H9 (cell line): Measurements from ENCODE around the gene RARS1. TPM values are rescaled to one million over a fixed set of nuclear protein-coding genes. Genes with fewer than 3 reads are reported as not detected.

Source experiments
- DNase-seq: peaks from one replicate; pipeline ENCODE4 v3.0.0-alpha.2; 2017
- H2AFZ ChIP-seq: one replicate; pipeline ENCODE4 v1.6.1; 2013; ENCODE audit warnings: mild to moderate bottlenecking, low read length, control low read depth, moderate library complexity
- H2AK5ac ChIP-seq: 2 replicates; pipeline ENCODE4 v1.6.1; 2013; ENCODE audit warnings: low read length, control low read depth, mixed read lengths; ENCODE audit not compliant: insufficient read length
- H2BK120ac ChIP-seq: one replicate; pipeline ENCODE4 v1.6.1; 2013; ENCODE audit warnings: low read depth, mild to moderate bottlenecking, low read length, control low read depth, inconsistent platforms; ENCODE audit not compliant: poor library complexity, severe bottlenecking
- H2BK12ac ChIP-seq: 2 replicates; pipeline ENCODE4 v1.6.1; 2013; ENCODE audit warnings: low read length, control low read depth, mixed read lengths, low read depth; ENCODE audit not compliant: insufficient read length
- H2BK15ac ChIP-seq: 2 replicates; pipeline ENCODE4 v1.6.1; 2013; ENCODE audit warnings: low read depth, low read length, control low read depth
- H2BK20ac ChIP-seq: one replicate; pipeline ENCODE4 v1.6.1; 2013; ENCODE audit warnings: low read depth, mild to moderate bottlenecking, low read length, control low read depth, inconsistent platforms; ENCODE audit not compliant: poor library complexity, severe bottlenecking
- H2BK5ac ChIP-seq: 2 replicates; pipeline ENCODE4 v1.6.1; 2013; ENCODE audit warnings: low read length, control low read depth, mixed read lengths; ENCODE audit not compliant: insufficient read length
- H3K14ac ChIP-seq: 2 replicates; pipeline ENCODE4 v1.6.1; 2013; ENCODE audit warnings: low read length, control low read depth; ENCODE audit not compliant: insufficient read depth
- H3K18ac ChIP-seq: 2 replicates; pipeline ENCODE4 v1.6.1; 2013; ENCODE audit warnings: low read depth, mild to moderate bottlenecking, mixed read lengths, low read length, control low read depth; ENCODE audit not compliant: insufficient read length
- H3K23ac ChIP-seq: 2 replicates; pipeline ENCODE4 v1.6.1; 2013; ENCODE audit warnings: low read length, control low read depth, mixed read lengths, low read depth; ENCODE audit not compliant: insufficient read length
- H3K23me2 ChIP-seq: 2 replicates; pipeline ENCODE4 v1.6.1; 2013; ENCODE audit warnings: low read depth, mild to moderate bottlenecking, mixed read lengths, low read length, control low read depth; ENCODE audit not compliant: insufficient read length, poor library complexity, severe bottlenecking
- H3K27ac ChIP-seq: 2 replicates; pipeline ENCODE4 v1.5.1; 2013; ENCODE audit warnings: low read length, control low read depth, mixed read lengths, low read depth; ENCODE audit not compliant: insufficient read length
- H3K27me3 ChIP-seq: 2 replicates; pipeline ENCODE4 v1.6.1; 2013; ENCODE audit warnings: low read length, control low read depth, inconsistent platforms; ENCODE audit not compliant: insufficient read depth
- H3K4ac ChIP-seq: 2 replicates; pipeline ENCODE4 v1.6.1; 2013; ENCODE audit warnings: low read depth, mild to moderate bottlenecking, control low read depth, inconsistent platforms, low read length, moderate library complexity
- H3K4me1 ChIP-seq: 2 replicates; pipeline ENCODE4 v1.6.1; 2013; ENCODE audit warnings: low read length, control low read depth, inconsistent platforms; ENCODE audit not compliant: insufficient read depth
- H3K4me2 ChIP-seq: 2 replicates; pipeline ENCODE4 v1.6.1; 2013; ENCODE audit warnings: low read length, control low read depth, mixed read lengths; ENCODE audit not compliant: insufficient read length, insufficient read depth
- H3K56ac ChIP-seq: 2 replicates; pipeline ENCODE4 v1.6.1; 2013; ENCODE audit warnings: low read depth, mild to moderate bottlenecking, mixed read lengths, low read length, control low read depth; ENCODE audit not compliant: insufficient read length
- H3K79me1 ChIP-seq: 2 replicates; pipeline ENCODE4 v1.6.1; 2013; ENCODE audit warnings: low read depth, mild to moderate bottlenecking, moderate library complexity, low read length, control low read depth, inconsistent platforms; ENCODE audit not compliant: insufficient read depth, poor library complexity, severe bottlenecking
- H3K79me2 ChIP-seq: 2 replicates; pipeline ENCODE4 v1.6.1; 2013; ENCODE audit warnings: low read length, control low read depth, inconsistent platforms; ENCODE audit not compliant: insufficient read depth
- H3K9ac ChIP-seq: 2 replicates; pipeline ENCODE4 v1.6.1; 2013; ENCODE audit warnings: low read length, control low read depth, mixed read lengths; ENCODE audit not compliant: insufficient read length; ENCODE audit errors: extremely low read depth
- H3K9me3 ChIP-seq: one replicate; pipeline ENCODE4 v1.6.1; 2013; ENCODE audit warnings: low read depth, low read length, inconsistent platforms; ENCODE audit not compliant: control insufficient read depth
- H3T11ph ChIP-seq: one replicate; pipeline ENCODE4 v1.6.1; 2013; ENCODE audit warnings: mild to moderate bottlenecking, low read length, control low read depth, inconsistent platforms
- H4K20me1 ChIP-seq: one replicate; pipeline ENCODE4 v1.6.1; 2013; ENCODE audit not compliant: control insufficient read depth, insufficient read length, insufficient read depth
- H4K5ac ChIP-seq: 2 replicates; pipeline ENCODE4 v1.6.1; 2013; ENCODE audit warnings: low read depth, mild to moderate bottlenecking, mixed read lengths, low read length, control low read depth; ENCODE audit not compliant: insufficient read length
- H4K8ac ChIP-seq: replicated peaks from 2 replicates; pipeline ENCODE4 v1.6.1; 2013; ENCODE audit warnings: low read length, control low read depth, mixed read lengths, low read depth; ENCODE audit not compliant: insufficient read length
- H4K91ac ChIP-seq: 2 replicates; pipeline ENCODE4 v1.6.1; 2013; ENCODE audit warnings: low read depth, mild to moderate bottlenecking, moderate library complexity, mixed read lengths, low read length, control low read depth; ENCODE audit not compliant: insufficient read length
- H3K27ac Mint-ChIP-seq, 3 experiments: 2 replicates in 2 of 3; 3 replicates in 1 of 3; pipeline ENCODE4 v1.8.0; 2020 to 2021; ENCODE audit warnings: mixed read lengths in 3 of 3, mild to moderate bottlenecking in 1 of 3, moderate library complexity in 1 of 3
- H3K27me3 Mint-ChIP-seq: 2 replicates; pipeline ENCODE4 v1.8.0; 2021; ENCODE audit warnings: low read depth, mild to moderate bottlenecking, moderate library complexity, mixed read lengths
- H3K36me3 Mint-ChIP-seq, 3 experiments: 2 replicates in 2 of 3; 3 replicates in 1 of 3; pipeline ENCODE4 v1.8.0; 2020 to 2021; ENCODE audit warnings: low read depth in 3 of 3, mixed read lengths in 3 of 3; ENCODE audit not compliant: insufficient read depth in 1 of 3
- H3K4me1 Mint-ChIP-seq, 2 experiments: 2 replicates each; pipeline ENCODE4 v1.8.0; 2020; ENCODE audit warnings: mixed read lengths in 2 of 2
- H3K4me3 Mint-ChIP-seq, 2 experiments: 2 replicates in 1 of 2; 3 replicates in 1 of 2; pipeline ENCODE4 v1.8.0; 2020 to 2021; ENCODE audit warnings: mild to moderate bottlenecking in 2 of 2, mixed read lengths in 2 of 2, moderate library complexity in 1 of 2
- H3K9me3 Mint-ChIP-seq, 2 experiments: 2 replicates in 1 of 2; 3 replicates in 1 of 2; pipeline ENCODE4 v1.8.0; 2020; ENCODE audit warnings: mild to moderate bottlenecking in 2 of 2, mixed read lengths in 2 of 2, moderate library complexity in 1 of 2
- WGBS: extraction: QIAGEN DNeasy Blood & Tissue Kit; methylation state at CpG from one replicate; pipeline ENCODE4 v1.1.7; 2013; ENCODE audit warnings: missing lambda C conversion rate, low lambda C conversion rate, mixed read lengths; ENCODE audit not compliant: insufficient read length; ENCODE audit errors: extremely low coverage; 5-methylcytosine and 5-hydroxymethylcytosine counted together
- total RNA-seq: library from RNA; stranded (reverse); gene quantifications from 2 replicates; pipeline ENCODE4 v1.2.1, GENCODE V29; 2021
- TF ChIP-seq, protein P1 (sequence below): fragments of 200-600 bp; sonication (generic); conservative IDR thresholded peaks from 3 replicates; pipeline ENCODE4 v1.8.0; 2021; ENCODE audit warnings: antibody characterized with exemption, mild to moderate bottlenecking

Gene RARS1
- total RNA-seq, 1 experiment from 2014 or later, result 108 TPM

DNA sequence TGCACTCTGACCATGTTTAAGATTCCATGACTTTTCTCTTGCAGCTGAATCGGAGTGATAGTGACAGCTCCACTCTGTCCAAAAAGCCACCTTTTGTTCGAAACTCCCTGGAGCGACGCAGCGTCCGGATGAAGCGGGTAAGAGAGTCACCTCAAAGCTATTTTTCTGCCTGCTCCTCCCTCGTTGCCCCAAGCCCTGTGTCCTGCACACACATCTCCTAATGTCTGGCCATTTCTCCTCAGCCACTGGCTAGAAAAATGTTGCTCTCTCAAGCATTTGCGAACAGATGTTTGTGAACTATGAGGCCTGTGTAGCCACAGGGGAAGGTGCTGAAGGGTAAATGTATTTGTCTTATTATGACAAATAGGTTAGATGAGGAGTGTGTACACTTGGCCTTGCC is 25.7 kb upstream of the RARS1 start:
- H3K36me3 Mint-ChIP-seq, result peaks cover 33 to 80% (median 53%) of the 10 kb centered on the region in 3 experiments
- no peaks in the 10 kb centered on the region for H3K27me3 Mint-ChIP-seq
- Histone ChIP-seq H2AFZ (no peak overlapping the region), H3K27me3 (no peaks in the 10 kb centered on the region), H3K4me1 (no peaks in the 10 kb centered on the region), H3T11ph (no peak overlapping the region), H2BK20ac (no peak overlapping the region), H4K20me1 (no peaks in the 10 kb centered on the region), H3K79me2 (no peaks in the 10 kb centered on the region), H2BK5ac (no peak overlapping the region), H3K79me1 (no peaks in the 10 kb centered on the region), H3K4ac (no peak overlapping the region), H2BK120ac (no peak overlapping the region), H3K9me3 (no peaks in the 10 kb centered on the region), H3K4me2 (no peak overlapping the region), H3K23ac (no peak overlapping the region), H3K18ac (no peak overlapping the region), H2BK15ac (no peak overlapping the region), H4K91ac (no peak overlapping the region), H3K14ac (no peak overlapping the region), H4K8ac (no peak overlapping the region), H3K9ac (no peak overlapping the region), H4K5ac (no peak overlapping the region), H3K27ac (no peak overlapping the region), H2AK5ac (no peak overlapping the region), H2BK12ac (no peak overlapping the region), H3K56ac (no peak overlapping the region), H3K23me2 (no peaks in the 10 kb centered on the region)
- no peaks in the 10 kb centered on the region; a peak in 1 of 5 replicates for H3K9me3 Mint-ChIP-seq
- no peaks in the 10 kb centered on the region; a peak in 1 of 4 replicates for H3K4me1 Mint-ChIP-seq
- no peak for DNase-seq
- TF ChIP-seq, protein P1, sequence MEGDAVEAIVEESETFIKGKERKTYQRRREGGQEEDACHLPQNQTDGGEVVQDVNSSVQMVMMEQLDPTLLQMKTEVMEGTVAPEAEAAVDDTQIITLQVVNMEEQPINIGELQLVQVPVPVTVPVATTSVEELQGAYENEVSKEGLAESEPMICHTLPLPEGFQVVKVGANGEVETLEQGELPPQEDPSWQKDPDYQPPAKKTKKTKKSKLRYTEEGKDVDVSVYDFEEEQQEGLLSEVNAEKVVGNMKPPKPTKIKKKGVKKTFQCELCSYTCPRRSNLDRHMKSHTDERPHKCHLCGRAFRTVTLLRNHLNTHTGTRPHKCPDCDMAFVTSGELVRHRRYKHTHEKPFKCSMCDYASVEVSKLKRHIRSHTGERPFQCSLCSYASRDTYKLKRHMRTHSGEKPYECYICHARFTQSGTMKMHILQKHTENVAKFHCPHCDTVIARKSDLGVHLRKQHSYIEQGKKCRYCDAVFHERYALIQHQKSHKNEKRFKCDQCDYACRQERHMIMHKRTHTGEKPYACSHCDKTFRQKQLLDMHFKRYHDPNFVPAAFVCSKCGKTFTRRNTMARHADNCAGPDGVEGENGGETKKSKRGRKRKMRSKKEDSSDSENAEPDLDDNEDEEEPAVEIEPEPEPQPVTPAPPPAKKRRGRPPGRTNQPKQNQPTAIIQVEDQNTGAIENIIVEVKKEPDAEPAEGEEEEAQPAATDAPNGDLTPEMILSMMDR, result no peak
- WGBS, result no CpG with 5 or more reads among the region's 9 CpGs
- no peak overlapping the region for H3K4me3 Mint-ChIP-seq
- no peak overlapping the region for H3K27ac Mint-ChIP-seq
